HepG2 (cell line): Measurements from ENCODE around the gene ATP9A. TPM values are rescaled to one million over a fixed set of nuclear protein-coding genes. Genes with fewer than 3 reads are reported as not detected.
A peak's percentile ranks its signal among the peaks of the same experiment; 100 is the strongest.

Source experiments
- ATF1 ChIP-seq: IDR thresholded peaks from 2 replicates; pipeline ENCODE4 v1.6.1; 2016; ENCODE audit warnings: mild to moderate bottlenecking, control low read depth
- ELF1 ChIP-seq: sonication (generic); formaldehyde crosslinking; IDR thresholded peaks from 2 replicates; pipeline ENCODE4 v1.4.0; 2020; ENCODE audit warnings: missing genetic modification reagents
- MEF2D ChIP-seq: sonication (generic); formaldehyde crosslinking; IDR thresholded peaks from 2 replicates; pipeline ENCODE4 v1.5.1; 2020; ENCODE audit warnings: mild to moderate bottlenecking, missing genetic modification reagents
- NCOR1 ChIP-seq: fragments of 200-600 bp; sonication (generic); IDR thresholded peaks from 2 replicates; pipeline ENCODE4 v1.7.0; 2017; ENCODE audit warnings: antibody characterized with exemption, low read length, borderline replicate concordance
- POGZ ChIP-seq: sonication (generic); formaldehyde crosslinking; IDR thresholded peaks from 2 replicates; pipeline ENCODE4 v1.4.0; 2020; ENCODE audit warnings: mild to moderate bottlenecking, missing genetic modification reagents
- RFX3 ChIP-seq: IDR thresholded peaks from 2 replicates; pipeline ENCODE4 v1.6.1; 2016; ENCODE audit warnings: missing biosample characterization, missing genetic modification reagents
- SNAI1 ChIP-seq: sonication (generic); formaldehyde crosslinking; IDR thresholded peaks from 2 replicates; pipeline ENCODE4 v1.5.0; 2020; ENCODE audit warnings: mild to moderate bottlenecking, missing genetic modification reagents, borderline replicate concordance
- SRSF4 ChIP-seq: fragments of 200-400 bp; formaldehyde crosslinking; IDR thresholded peaks from one replicate; pipeline ENCODE4 v1.6.1; 2018; ENCODE audit warnings: mild to moderate bottlenecking, low read depth, low read length, moderate library complexity; ENCODE audit not compliant: poor library complexity, severe bottlenecking
- TBX3 ChIP-seq: fragments of 450-650 bp; IDR thresholded peaks from 2 replicates; pipeline ENCODE4 v1.6.1; 2017; ENCODE audit warnings: antibody characterized with exemption, mild to moderate bottlenecking, inconsistent platforms, borderline replicate concordance
- ZMYM2 ChIP-seq: sonication (generic); formaldehyde crosslinking; IDR thresholded peaks from 2 replicates; pipeline ENCODE4 v1.8.0; 2022; ENCODE audit warnings: mild to moderate bottlenecking, missing genetic modification reagents
- ZNF20 ChIP-seq: sonication (generic); formaldehyde crosslinking; IDR thresholded peaks from 2 replicates; pipeline ENCODE4 v1.4.0; 2020; ENCODE audit warnings: mild to moderate bottlenecking, moderate library complexity, missing genetic modification reagents
- polyA plus RNA-seq, 8 experiments: library from polyadenylated mRNA; depleted of rRNA in 3 of 8; stranded (reverse) in 7 of 8; unstranded in 1 of 8; fragments of >200 nt; fragmentation: Illumina TruSeq in 4 of 8; extraction: Trizol in 4 of 8; gene quantifications; 2 replicates each; pipeline versions ENCODE4 v1.2.1 to v1.2.3, GENCODE V29; 2011 to 2016; ENCODE audit warnings: low read depth in 4 of 8, missing spikeins in 1 of 8, mixed read lengths in 1 of 8; ENCODE audit not compliant: insufficient read depth in 1 of 8
- total RNA-seq, 5 experiments: library from RNA; depleted of rRNA; stranded (reverse); fragments of >200 nt; fragmentation: Illumina TruSeq; extraction: Trizol; gene quantifications; 2 replicates each; pipeline ENCODE4 v1.2.3, GENCODE V29; 2016; ENCODE audit warnings: low read depth in 1 of 5
- TF ChIP-seq, protein P1 (sequence below): sonication (generic); formaldehyde crosslinking; IDR thresholded peaks from 2 replicates; pipeline ENCODE4 v1.4.0; 2020; ENCODE audit warnings: missing genetic modification reagents
- TF ChIP-seq, protein P2 (sequence below): sonication (generic); formaldehyde crosslinking; IDR thresholded peaks from 2 replicates; pipeline ENCODE4 v1.4.0; 2020; ENCODE audit warnings: missing genetic modification reagents
- TF ChIP-seq, protein P3 (sequence below): sonication (generic); formaldehyde crosslinking; IDR thresholded peaks from 2 replicates; pipeline ENCODE4 v1.5.1; 2020; ENCODE audit warnings: mild to moderate bottlenecking, missing genetic modification reagents, moderate library complexity

The ATP9A gene
- total and polyA plus RNA-seq, 2 of the 13 experiments (the other 11 are each of a cell fraction or from before 2014, with no cell fraction given) = 11.8 to 18.5 TPM

DNA sequence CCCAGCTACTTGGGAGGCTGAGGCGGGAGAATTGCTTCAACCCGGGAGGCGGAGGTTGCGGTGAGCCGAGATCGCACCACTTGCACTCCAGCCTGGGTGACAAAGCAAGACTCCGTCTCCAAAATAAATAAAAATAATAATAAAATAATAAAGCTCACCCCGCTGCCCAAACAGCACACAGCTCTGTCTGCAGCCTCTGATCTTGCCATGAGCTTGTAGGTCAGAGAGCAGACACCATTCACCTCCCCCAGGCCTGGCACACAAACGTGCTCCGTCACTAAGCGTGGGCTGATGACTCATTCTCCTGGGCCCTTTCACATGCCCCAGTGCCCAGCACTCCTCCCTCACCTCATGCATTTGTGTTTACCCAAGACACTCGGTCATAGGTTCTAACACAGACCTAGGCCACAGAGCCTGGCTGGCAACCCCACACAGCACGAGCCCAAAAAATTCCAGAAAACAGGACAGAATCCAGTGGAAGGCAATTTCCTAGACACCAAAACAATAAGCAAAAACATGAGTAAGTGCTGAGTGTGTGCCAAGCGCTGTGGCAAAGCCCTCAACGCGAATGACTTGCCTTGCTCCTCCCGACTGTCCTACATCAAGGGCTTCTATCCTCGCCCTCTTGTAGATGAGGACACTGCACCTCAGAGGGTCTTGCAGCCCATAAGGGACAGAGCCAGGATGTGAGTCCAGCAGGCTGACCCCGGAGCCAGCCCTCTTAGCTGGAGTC, 18.0 kb downstream of the ATP9A start (continued):
- TF ChIP-seq ELF1 (0 out of 2 replicates have a peak, but pooled peaks have one; percentile 12), TBX3 (peak; percentile 77; the same call in 1 of the 2 replicates), ZNF20 (CRISPR knock-in tag) (no peak), POGZ (CRISPR knock-in tag) (peak; percentile 80), ZMYM2 (CRISPR knock-in tag) (peak; percentile 92), SRSF4 (no peak), SNAI1 (CRISPR knock-in tag) (no peak), RFX3 (CRISPR knock-in tag) (no peak), MEF2D (CRISPR knock-in tag) (peak; percentile 94), NCOR1 (no peak; the same call in 1 of the 2 replicates), ATF1 (CRISPR knock-in tag) (no peak)
- TF ChIP-seq, protein P1, sequence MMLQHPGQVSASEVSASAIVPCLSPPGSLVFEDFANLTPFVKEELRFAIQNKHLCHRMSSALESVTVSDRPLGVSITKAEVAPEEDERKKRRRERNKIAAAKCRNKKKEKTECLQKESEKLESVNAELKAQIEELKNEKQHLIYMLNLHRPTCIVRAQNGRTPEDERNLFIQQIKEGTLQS (CRISPR knock-in tag) = peak; percentile 98
- TF ChIP-seq, protein P2, sequence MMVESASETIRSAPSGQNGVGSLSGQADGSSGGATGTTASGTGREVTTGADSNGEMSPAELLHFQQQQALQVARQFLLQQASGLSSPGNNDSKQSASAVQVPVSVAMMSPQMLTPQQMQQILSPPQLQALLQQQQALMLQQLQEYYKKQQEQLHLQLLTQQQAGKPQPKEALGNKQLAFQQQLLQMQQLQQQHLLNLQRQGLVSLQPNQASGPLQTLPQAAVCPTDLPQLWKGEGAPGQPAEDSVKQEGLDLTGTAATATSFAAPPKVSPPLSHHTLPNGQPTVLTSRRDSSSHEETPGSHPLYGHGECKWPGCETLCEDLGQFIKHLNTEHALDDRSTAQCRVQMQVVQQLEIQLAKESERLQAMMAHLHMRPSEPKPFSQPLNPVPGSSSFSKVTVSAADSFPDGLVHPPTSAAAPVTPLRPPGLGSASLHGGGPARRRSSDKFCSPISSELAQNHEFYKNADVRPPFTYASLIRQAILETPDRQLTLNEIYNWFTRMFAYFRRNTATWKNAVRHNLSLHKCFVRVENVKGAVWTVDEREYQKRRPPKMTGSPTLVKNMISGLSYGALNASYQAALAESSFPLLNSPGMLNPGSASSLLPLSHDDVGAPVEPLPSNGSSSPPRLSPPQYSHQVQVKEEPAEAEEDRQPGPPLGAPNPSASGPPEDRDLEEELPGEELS (CRISPR knock-in tag) = peak; percentile 85
- TF ChIP-seq, protein P3, sequence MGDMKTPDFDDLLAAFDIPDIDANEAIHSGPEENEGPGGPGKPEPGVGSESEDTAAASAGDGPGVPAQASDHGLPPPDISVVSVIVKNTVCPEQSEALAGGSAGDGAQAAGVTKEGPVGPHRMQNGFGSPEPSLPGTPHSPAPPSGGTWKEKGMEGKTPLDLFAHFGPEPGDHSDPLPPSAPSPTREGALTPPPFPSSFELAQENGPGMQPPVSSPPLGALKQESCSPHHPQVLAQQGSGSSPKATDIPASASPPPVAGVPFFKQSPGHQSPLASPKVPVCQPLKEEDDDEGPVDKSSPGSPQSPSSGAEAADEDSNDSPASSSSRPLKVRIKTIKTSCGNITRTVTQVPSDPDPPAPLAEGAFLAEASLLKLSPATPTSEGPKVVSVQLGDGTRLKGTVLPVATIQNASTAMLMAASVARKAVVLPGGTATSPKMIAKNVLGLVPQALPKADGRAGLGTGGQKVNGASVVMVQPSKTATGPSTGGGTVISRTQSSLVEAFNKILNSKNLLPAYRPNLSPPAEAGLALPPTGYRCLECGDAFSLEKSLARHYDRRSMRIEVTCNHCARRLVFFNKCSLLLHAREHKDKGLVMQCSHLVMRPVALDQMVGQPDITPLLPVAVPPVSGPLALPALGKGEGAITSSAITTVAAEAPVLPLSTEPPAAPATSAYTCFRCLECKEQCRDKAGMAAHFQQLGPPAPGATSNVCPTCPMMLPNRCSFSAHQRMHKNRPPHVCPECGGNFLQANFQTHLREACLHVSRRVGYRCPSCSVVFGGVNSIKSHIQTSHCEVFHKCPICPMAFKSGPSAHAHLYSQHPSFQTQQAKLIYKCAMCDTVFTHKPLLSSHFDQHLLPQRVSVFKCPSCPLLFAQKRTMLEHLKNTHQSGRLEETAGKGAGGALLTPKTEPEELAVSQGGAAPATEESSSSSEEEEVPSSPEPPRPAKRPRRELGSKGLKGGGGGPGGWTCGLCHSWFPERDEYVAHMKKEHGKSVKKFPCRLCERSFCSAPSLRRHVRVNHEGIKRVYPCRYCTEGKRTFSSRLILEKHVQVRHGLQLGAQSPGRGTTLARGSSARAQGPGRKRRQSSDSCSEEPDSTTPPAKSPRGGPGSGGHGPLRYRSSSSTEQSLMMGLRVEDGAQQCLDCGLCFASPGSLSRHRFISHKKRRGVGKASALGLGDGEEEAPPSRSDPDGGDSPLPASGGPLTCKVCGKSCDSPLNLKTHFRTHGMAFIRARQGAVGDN (CRISPR knock-in tag) = peak; percentile 92
